Ectodermal cell (in vitro differentiated cells): ENCODE measurements around the gene SPEF2.
"Not testable (repeated sequence)": the region's sequence is repeated elsewhere in the genome, so short reads cannot be mapped to it uniquely, and the experiment has no call there.

Experiments used
- H3K27ac ChIP-seq: 2 replicates; pipeline ENCODE4 v1.7.0; 2013; ENCODE audit warnings: mild to moderate bottlenecking, low read depth, low read length; ENCODE audit not compliant: insufficient read depth, poor library complexity, severe bottlenecking
- H3K27me3 ChIP-seq: 2 replicates; pipeline ENCODE4 v1.7.0; 2013; ENCODE audit warnings: mild to moderate bottlenecking, low read length; ENCODE audit not compliant: insufficient read depth, control insufficient read depth, poor library complexity, severe bottlenecking
- H3K36me3 ChIP-seq: one replicate; pipeline ENCODE4 v1.7.0; 2013; ENCODE audit warnings: low read length; ENCODE audit not compliant: control insufficient read depth, insufficient read depth
- H3K4me1 ChIP-seq: one replicate; pipeline ENCODE4 v1.7.0; 2013; ENCODE audit warnings: low read length; ENCODE audit not compliant: control insufficient read depth, insufficient read depth
- H3K4me3 ChIP-seq: 2 replicates; pipeline ENCODE4 v1.7.0; 2013; ENCODE audit warnings: low read depth, low read length, control low read depth; ENCODE audit not compliant: insufficient read depth
- H3K9me3 ChIP-seq: 2 replicates; pipeline ENCODE4 v1.7.0; 2013; ENCODE audit warnings: mild to moderate bottlenecking, low read length, moderate library complexity; ENCODE audit not compliant: control insufficient read depth
- WGBS, 2 experiments: methylation state at CpG; one replicate each; pipeline ENCODE4 v1.1.7; 2013; ENCODE audit warnings: missing lambda C conversion rate in 2 of 2; 5-methylcytosine and 5-hydroxymethylcytosine counted together

Gene SPEF2

DNA sequence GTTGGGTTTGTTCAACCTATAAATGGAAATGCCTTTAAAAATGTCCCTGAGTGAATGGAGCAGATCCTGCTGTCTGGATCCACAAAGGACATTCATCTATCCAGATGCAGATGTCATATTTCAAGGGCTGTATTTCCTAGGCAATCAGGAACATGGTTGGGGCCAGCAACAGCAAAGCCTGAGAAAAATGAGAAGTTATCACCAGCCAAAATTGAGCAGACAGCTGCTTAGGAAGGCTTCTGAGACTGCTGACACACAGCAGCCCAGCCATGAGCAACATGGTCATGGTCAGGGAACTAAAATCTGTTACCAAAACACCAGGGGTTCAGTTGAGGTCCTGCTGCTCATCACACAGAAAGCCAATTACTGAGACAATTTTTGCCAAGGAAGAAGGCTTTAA is 229.8 kb downstream of the SPEF2 start:
- no peaks in the 10 kb centered on the region for H3K4me1 ChIP-seq
- H3K27me3 ChIP-seq = no peaks in the 10 kb centered on the region
- no peak overlapping the region for H3K4me3 ChIP-seq

DNA sequence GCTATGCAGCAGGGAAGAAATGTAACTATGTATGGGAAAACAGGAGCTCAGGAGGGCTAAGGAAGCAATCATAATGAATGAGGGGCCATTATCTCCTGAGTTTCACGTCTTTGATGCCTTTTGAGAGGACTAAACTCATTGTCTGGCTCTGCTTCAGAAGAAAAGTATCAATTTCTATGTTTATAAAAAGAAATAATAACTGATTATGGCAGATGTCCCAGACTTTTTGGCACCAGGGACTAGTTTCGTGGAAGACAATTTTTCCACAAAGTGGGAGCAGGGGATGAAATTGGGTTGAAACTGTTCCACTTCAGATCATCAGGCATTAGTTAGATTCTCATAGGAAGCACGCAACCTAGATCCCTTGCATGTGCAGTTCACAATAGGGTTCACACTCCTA is 230.3 kb downstream of the SPEF2 start:
- Histone ChIP-seq H3K4me3 (no peak overlapping the region), H3K36me3 (no peaks in the 10 kb centered on the region), H3K4me1 (no peaks in the 10 kb centered on the region), H3K27ac (no peak overlapping the region), H3K27me3 (no peaks in the 10 kb centered on the region), H3K9me3 (no peaks in the 10 kb centered on the region)
- WGBS, 2 experiments = 89 to 92% methylated on average over 3 of the region's 3 CpGs

More for the DNA sequence above, 229.8 kb downstream of the SPEF2 start:
- H3K36me3 ChIP-seq = no peaks in the 10 kb centered on the region
- H3K27ac ChIP-seq = no peak overlapping the region
- H3K9me3 ChIP-seq = no peaks in the 10 kb centered on the region

GRCh38 chr5:35849860-35850259 is 232.2 kb downstream of the SPEF2 start:
- no peaks in the 10 kb centered on the region for H3K36me3 ChIP-seq
- no peak overlapping the region for H3K4me3 ChIP-seq
- H3K27me3 ChIP-seq = no peaks in the 10 kb centered on the region
- H3K4me1 ChIP-seq = no peaks in the 10 kb centered on the region
- no peaks in the 10 kb centered on the region for H3K9me3 ChIP-seq
- WGBS, 2 experiments = 92 to 95% methylated on average over 6 of the region's 6 CpGs
- no peak overlapping the region for H3K27ac ChIP-seq

DNA sequence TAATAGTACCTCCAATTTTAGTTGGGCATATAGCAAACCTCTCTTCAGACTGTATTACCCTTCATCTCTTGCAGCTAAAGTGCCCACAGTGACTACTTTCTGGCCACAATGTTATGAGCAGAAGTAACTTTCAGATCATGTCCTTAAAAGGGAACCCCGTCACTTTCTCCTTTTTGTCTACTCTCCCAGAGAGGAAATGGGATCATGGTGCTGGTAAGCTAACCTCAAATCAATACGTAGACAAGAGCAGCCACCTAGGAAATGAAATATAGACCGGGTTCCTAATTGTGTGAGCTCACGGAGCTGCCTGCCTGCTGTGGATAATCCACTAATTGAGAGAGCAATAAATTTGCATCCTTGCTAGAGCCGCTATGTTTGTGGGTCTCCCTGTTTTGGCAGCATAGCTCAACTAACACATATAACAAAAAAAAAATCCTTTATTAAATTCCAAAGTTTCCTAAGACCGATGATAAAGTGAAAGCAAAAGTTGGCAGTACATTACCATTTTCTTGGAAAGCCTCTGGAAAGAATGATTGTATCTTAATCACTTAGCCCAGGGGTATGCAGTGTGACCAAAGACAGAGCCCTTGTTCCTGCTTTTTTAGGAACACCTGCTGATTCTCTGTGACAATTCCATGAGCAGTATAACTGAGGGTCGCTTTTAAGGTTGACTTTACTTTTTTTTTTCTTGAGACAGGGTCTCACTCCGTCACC is 233.5 kb downstream of the SPEF2 start:
- Histone ChIP-seq H3K4me1 (no peaks in the 10 kb centered on the region), H3K4me3 (no peak overlapping the region), H3K9me3 (no peaks in the 10 kb centered on the region), H3K27me3 (no peaks in the 10 kb centered on the region), H3K36me3 (no peaks in the 10 kb centered on the region), H3K27ac (no peak overlapping the region)
- 89 to 91% methylated on average over 8 of the region's 8 CpGs for WGBS, 2 experiments

- Histone ChIP-seq H3K4me3 (no peak overlapping the region), H3K9me3 (no peaks in the 10 kb centered on the region), H3K27me3 (no peaks in the 10 kb centered on the region), H3K36me3 (no peaks in the 10 kb centered on the region), H3K27ac (no peak overlapping the region), H3K4me1 (no peaks in the 10 kb centered on the region)
- 79 to 87% methylated on average over 8 of the region's 8 CpGs for WGBS, 2 experiments
Observed at GRCh38 chr5:35852084-35852734, 234.5 kb downstream of the SPEF2 start.

DNA sequence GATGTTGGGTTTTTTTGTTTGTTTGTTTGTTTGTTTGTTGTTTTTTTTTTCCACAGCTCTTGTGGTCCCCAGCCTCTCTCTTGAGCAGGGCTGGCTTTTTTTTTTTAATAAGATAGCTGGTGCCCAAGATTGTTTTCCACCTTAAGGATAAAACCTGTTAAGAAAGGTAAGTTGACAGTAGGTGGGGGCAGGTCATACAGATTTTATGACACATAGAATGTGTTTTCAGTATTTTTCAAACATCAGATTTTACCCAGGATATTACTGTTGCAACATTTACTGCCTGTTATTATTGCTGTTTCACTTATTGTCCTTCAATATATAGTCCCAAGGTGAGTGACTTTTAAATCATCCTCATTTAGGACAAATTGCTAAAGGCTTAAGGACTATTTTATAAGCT is 235.1 kb downstream of the SPEF2 start:
- Histone ChIP-seq H3K4me3 (no peak overlapping the region), H3K27me3 (no peaks in the 10 kb centered on the region), H3K27ac (no peak overlapping the region), H3K9me3 (no peaks in the 10 kb centered on the region), H3K36me3 (no peaks in the 10 kb centered on the region), H3K4me1 (no peaks in the 10 kb centered on the region)

- no peaks in the 10 kb centered on the region for H3K36me3 ChIP-seq
- H3K4me1 ChIP-seq = no peaks in the 10 kb centered on the region
- WGBS, 2 experiments = 85 to 91% methylated on average over 3 of the region's 3 CpGs
Observed at GRCh38 chr5:35853631-35854030, 236.0 kb downstream of the SPEF2 start.

DNA sequence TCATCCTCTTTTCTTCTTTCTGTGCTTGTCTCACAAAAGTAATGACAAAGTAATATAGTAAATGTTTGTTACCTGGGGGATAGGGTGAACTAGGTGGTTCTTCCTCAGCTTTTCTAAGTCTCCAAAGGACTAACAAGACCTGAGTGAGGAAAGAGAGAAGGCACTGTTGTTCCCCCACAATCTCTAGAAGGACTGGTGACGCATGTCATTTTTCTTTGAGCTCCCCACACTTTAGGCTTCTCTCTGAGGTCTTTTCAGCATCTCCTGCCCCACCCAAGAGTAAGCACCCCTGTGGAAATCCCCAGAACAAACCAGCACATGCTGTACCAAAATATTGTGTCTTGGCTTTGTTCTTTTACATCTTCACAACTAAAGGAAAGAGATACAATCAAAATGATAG is 236.6 kb downstream of the SPEF2 start:
- Histone ChIP-seq H3K9me3 (no peaks in the 10 kb centered on the region), H3K27ac (no peak overlapping the region), H3K27me3 (no peaks in the 10 kb centered on the region), H3K4me1 (peaks cover 5% of the 10 kb centered on the region), H3K36me3 (no peaks in the 10 kb centered on the region), H3K4me3 (no peak overlapping the region)
- WGBS, 2 experiments = 95 to 100% methylated on average over 1 of the region's 1 CpG

More at GRCh38 chr5:35853631-35854030, 236.0 kb downstream of the SPEF2 start:
- no peak overlapping the region for H3K4me3 ChIP-seq
- H3K27me3 ChIP-seq = no peaks in the 10 kb centered on the region
- H3K27ac ChIP-seq = no peak overlapping the region
- no peaks in the 10 kb centered on the region for H3K9me3 ChIP-seq

DNA sequence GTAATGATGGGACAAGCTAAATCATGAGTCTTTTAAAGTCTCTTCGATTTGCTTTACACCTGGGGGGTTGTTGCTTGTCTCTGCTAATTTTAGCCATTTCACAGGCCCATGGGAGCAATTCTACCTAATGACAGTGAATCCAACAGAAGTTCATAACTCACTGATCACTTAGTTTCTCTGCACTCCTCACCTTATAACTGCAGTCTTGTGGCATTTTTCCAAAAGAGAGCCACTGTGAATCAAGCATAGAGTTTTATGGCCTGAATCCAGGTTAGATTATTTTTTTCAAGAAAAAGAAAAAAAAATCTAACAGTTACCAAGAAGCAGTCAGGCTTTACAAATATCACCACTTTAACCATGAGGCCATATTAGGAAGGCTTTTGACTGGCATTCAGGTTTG is 237.5 kb downstream of the SPEF2 start:
- 88 to 92% methylated on average over 1 of the region's 1 CpG for WGBS, 2 experiments
- Histone ChIP-seq H3K4me3 (no peak overlapping the region), H3K36me3 (no peaks in the 10 kb centered on the region), H3K27me3 (no peaks in the 10 kb centered on the region), H3K4me1 (peaks cover 7% of the 10 kb centered on the region), H3K9me3 (no peaks in the 10 kb centered on the region), H3K27ac (no peak overlapping the region)

DNA sequence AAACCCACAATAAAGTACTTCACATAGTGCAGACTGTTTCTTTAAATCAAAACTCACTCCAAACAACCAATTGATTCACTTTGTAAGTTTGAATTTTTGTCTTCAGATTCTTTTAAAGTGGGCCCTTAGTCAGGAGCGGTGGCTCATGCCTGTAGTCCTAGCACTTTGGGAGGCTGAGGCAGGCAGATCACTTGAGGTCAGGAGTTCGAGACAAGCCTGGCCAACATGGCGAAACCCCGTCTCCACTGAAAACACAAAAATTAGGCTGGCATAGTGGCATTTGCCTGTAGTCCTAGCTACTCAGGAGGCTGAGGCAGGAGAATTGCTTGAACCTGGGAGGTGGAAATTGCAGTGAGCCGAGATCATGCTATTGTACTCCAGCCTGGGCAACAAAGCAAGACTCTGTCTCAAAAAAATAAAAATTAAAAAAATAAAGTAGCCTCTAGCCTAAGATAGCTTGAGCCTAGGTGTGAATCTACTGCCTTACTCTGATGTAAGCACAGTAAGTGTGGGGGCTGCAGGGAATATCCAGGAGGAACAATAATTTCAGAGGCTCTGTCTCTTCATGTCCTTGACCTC is 238.6 kb downstream of the SPEF2 start:
- H3K27ac ChIP-seq, H3K27me3 ChIP-seq: not testable (repeated sequence)
- WGBS, 2 experiments = 95 to 98% methylated on average over 5 of the region's 5 CpGs

More for the DNA sequence above, 238.6 kb downstream of the SPEF2 start:
- H3K36me3 ChIP-seq, H3K4me3 ChIP-seq, H3K4me1 ChIP-seq, H3K9me3 ChIP-seq: not testable (repeated sequence)
